ENCODE measurements around the gene NPHS1. TPM values are rescaled to one million over a fixed set of nuclear protein-coding genes. Genes with fewer than 3 reads are reported as not detected.

The NPHS1 gene
- total RNA-seq, 4 donors from 2014 or later: not detected

DNA sequence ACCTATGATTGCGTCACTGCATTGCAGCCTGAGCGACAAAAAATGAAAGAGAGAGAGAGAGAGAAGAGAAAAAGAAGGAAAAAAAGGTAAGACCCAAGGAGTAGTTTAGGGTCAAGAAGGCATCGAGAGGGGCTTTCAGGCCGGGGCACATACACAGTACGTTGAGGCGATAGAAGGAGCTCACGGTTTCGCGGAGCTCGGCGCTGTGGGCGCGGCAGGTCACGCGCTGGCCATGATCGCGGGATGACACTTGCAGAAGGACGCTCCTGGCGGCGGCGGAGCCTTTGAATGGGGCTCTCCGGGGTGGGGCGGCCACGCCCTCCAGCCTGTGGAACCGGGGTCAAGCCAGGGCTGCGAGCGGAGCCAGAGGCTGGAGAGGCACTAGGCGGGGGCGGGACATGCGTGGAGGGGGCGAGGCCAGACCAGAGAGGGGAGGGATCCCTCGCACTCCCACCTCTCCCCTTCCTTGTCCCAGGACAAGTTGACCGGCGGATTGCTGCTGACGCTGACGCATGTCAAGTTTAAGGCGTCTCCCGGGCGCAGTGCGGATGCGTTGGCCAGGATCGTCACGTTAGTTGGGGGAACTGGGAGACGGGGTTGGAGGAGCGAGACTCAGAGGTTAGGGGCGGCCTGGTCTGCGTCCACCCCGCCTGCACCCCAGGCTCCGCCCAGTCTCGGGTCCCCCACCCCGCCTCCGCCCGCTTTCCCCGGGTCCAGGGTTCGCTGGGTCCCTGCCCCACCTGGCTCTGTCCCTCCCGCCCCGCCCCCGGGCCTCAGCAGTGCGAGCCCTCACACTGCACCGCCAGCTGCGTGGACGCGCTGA is 6.9 kb downstream of the NPHS1 start:
- Histone ChIP-seq H3K9me3 (no peaks in the 10 kb centered on the region), H3K4me3 (peak overlapping the region in 1 of 2 donors; percentile 36), H3K27ac (no peak overlapping the region), H3K4me1 (peaks cover 0 to 23% (median 12%) of the 10 kb centered on the region in 3 donors), H3K36me3 (no peaks in the 10 kb centered on the region), H3K27me3 (peaks cover 95% of the 10 kb centered on the region)
- 7 to 16% methylated on average over 11 to 14 of the region's 63 CpGs for WGBS, 2 donors (ENCODE audit: low coverage in 1 of 2)
- peak; percentile 34 for ATAC-seq
- TF ChIP-seq POLR2A (IDR thresholded peaks at IDR 0.05): no peak
- TF ChIP-seq, protein P1, sequence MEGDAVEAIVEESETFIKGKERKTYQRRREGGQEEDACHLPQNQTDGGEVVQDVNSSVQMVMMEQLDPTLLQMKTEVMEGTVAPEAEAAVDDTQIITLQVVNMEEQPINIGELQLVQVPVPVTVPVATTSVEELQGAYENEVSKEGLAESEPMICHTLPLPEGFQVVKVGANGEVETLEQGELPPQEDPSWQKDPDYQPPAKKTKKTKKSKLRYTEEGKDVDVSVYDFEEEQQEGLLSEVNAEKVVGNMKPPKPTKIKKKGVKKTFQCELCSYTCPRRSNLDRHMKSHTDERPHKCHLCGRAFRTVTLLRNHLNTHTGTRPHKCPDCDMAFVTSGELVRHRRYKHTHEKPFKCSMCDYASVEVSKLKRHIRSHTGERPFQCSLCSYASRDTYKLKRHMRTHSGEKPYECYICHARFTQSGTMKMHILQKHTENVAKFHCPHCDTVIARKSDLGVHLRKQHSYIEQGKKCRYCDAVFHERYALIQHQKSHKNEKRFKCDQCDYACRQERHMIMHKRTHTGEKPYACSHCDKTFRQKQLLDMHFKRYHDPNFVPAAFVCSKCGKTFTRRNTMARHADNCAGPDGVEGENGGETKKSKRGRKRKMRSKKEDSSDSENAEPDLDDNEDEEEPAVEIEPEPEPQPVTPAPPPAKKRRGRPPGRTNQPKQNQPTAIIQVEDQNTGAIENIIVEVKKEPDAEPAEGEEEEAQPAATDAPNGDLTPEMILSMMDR (IDR thresholded peaks at IDR 0.05): no peak
- no peak for TF ChIP-seq POLR2AphosphoS5 (IDR thresholded peaks at IDR 0.05)
- no peak for TF ChIP-seq EP300 (IDR thresholded peaks at IDR 0.05)

DNA sequence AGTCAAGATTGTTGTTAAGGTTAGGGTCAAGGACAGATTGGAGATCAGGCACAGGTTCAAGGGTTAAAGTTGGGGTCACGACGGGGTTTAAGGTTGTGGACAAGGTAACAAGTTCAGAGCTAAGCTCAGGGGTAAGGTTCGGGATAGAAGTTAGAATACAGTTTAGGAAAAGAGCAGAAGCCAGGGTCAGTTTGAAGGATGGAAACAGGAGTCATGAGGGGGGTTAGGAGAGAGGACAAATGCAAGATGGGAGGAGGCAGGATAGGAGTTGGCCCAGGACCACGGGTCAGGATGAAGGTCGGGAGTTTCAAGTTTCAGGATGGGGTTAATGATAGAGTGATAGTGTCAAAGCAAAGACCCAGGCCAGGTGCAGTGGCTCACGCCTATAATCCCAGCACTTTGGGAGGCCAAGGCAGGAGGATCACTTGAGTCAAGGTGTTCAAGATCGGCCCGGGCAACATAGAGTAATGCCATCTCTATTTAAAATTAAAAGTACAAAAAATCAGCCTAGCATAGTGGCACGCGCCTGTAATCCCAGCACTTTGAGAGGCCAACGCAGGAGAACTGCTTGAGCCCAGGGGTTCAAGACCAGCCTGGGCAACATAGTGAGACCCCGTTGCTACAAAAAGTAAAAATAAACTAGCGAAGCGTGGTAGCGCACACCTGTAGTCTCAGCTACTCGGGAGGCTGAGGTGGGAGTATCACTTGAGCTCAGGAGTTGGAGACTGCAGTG is 7.7 kb downstream of the NPHS1 start:
- 21 to 58% methylated on average over 6 to 16 of the region's 16 CpGs for WGBS, 2 donors (ENCODE audit: low coverage in 1 of 2)
- peaks cover 0 to 23% (median 12%) of the 10 kb centered on the region in 3 donors for H3K4me1 ChIP-seq
- no peaks in the 10 kb centered on the region for H3K36me3 ChIP-seq
- H3K27ac ChIP-seq: no peak overlapping the region
- no peak for TF ChIP-seq POLR2AphosphoS5 (IDR thresholded peaks at IDR 0.05)
- TF ChIP-seq, protein P1 (IDR thresholded peaks at IDR 0.05): no peak
- H3K9me3 ChIP-seq: no peaks in the 10 kb centered on the region
- ATAC-seq: no peak
- H3K27me3 ChIP-seq: peaks cover 87% of the 10 kb centered on the region
- peak overlapping the region in 1 of 2 donors; percentile 36 for H3K4me3 ChIP-seq

- no peak overlapping the region for H3K4me3 ChIP-seq
- no peak overlapping the region for H3K27ac ChIP-seq
- no peak for ATAC-seq
- no peak for TF ChIP-seq POLR2A (IDR thresholded peaks at IDR 0.05)
- no peak for TF ChIP-seq POLR2AphosphoS5 (IDR thresholded peaks at IDR 0.05)
- no peak for TF ChIP-seq EP300 (IDR thresholded peaks at IDR 0.05)
- TF ChIP-seq, protein P1 (IDR thresholded peaks at IDR 0.05): no peak
- H3K36me3 ChIP-seq: no peaks in the 10 kb centered on the region
- peaks cover 0 to 7% (median 2%) of the 10 kb centered on the region in 3 donors for H3K9me3 ChIP-seq
- peaks cover 0 to 23% (median 12%) of the 10 kb centered on the region in 3 donors for H3K4me1 ChIP-seq
- H3K27me3 ChIP-seq: peaks cover 87% of the 10 kb centered on the region
- 0% methylated on average over 2 of the region's 42 CpGs; no CpG with 5 or more reads in 1 of the 2 donors for WGBS, 2 donors (ENCODE audit: low coverage in 1 of 2)
These were observed 8.4 kb downstream of the NPHS1 start for GRCh38 chr19:35843676-35844481.

DNA sequence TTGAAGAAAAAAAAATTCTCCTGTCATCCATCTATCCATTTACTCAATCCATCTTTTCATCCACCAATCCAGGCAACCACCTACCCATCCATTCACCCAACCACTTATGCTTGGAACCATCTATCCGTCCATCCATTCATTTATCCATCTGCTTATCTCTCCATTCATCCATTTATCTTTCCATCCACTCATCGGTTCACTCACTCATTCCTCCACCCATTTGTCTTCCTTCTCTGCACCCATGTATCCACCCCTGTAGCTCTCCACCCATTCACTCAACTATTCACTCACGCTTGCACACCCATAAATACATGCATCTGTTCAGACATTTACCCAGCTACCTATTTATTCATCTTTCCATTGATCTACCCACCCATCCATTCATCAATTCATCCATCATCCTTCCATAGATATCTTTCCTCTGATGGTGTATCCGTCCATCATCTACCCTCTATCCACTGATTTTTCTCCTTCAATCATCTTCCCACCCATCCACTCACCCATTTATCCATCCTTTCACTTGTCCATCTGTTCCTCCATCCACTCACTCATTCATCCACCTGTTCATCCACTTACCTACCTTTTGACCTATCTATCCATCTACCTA is 9.5 kb downstream of the NPHS1 start:
- Histone ChIP-seq H3K4me3 (no peak overlapping the region), H3K36me3 (no peaks in the 10 kb centered on the region), H3K27ac (no peak overlapping the region), H3K9me3 (peaks cover 0 to 17% (median 3%) of the 10 kb centered on the region in 3 donors), H3K4me1 (peaks cover 0 to 23% (median 12%) of the 10 kb centered on the region in 3 donors), H3K27me3 (peaks cover 86% of the 10 kb centered on the region)
- TF ChIP-seq POLR2A (IDR thresholded peaks at IDR 0.05): no peak
- 77% methylated on average over 4 of the region's 4 CpGs for WGBS, 2 donors (ENCODE audit: low coverage in 1 of 2)
- ATAC-seq: no peak

Measured in gastroesophageal sphincter (tissue), 4 donors.